ENCODE results near the gene F11R.
A peak's percentile ranks its signal among the peaks of the same experiment; 100 is the strongest.
"Not testable (repeated sequence)": the region's sequence is repeated elsewhere in the genome, so short reads cannot be mapped to it uniquely, and the experiment has no call there.

F11R gene

DNA sequence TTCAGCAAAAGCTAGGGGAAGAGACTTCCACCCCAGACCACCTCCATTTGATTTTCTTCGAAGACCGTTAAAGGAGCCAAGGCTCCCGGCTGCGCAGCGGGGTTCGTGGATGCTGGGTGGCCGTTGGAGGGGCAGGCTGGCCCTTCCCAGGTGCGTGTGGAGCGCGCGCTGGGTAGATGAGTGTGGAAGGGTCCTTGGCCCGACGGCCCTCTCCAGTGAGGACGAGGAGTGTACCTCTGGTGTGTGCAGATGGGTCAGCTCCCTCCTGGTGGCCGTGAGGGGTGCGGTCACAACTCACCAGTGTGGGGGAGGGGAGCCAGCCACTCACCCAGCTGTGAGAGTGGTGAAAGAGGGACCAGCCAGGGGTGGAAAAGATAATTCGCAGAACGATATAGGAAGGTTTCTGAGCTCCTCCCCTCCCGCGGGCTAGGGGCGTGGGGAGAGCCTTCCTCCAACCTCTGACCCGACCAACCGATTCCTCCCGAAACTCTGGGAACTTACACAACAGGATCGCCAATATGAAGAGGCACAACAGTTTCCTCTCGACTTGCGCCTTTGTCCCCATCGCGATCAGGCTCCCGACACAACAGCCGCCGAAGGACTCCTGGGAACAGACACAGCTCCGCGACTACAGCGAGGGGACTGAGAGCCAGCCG lies at the start of gene F11R:
TSS of gene F11R (minus strand) at position 644 of the 656 bp plus-strand sequence. CDS start at position 565, 79 bp downstream.
- no peak for DNase-seq

DNA sequence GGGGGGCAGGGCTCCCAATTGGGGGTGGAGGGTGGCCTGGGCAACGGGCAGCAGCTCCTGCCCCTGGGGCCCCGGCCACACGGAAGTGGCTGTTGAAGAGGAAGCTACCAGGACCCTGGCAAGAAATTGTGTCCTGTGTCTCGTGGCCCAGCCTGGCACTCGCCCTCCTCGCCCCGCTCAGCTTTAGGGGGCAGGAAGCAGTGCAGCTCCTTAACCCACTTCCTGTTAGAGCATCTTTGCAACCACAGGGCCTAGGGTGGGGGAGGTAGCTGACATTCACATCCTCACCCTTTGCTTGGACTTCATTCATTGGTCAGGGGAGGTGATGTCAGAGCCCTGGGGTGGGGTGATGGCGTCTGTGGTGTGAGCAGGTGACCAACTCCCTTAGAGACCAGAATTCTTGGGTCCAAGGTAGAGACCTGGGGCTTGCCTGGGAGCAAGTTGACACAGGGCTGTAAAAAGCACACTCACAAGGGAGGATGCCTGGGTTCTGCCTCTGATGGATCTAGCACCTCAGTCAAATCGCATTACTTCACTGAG lies 48.8 kb upstream of the F11R start, which contains the start of gene ARHGAP30:
TSS of gene ARHGAP30 (minus strand) at position 161 of the 540 bp plus-strand sequence. CDS start 267 bp downstream, outside the sequence.
- DNase-seq, result peak; percentile 79

DNA sequence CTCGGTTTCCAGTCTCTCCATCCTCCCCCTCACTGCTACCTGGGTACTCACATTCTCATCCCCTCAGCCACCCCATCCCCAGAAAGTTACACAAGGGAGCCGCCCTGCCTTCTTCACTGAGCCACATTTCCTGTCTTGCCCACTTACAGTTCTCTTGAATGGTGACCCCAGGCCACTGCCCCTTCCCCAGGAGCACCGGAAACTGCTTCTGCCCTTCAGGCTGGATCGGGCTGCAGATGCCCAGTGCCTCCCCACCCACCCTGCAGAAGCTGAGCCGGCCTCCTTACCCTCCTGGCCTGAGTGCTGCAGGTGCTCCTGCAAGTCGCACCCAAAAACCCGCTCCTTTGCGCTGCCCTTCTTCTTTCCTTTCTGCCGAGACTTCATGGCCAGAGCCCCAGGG lies 48.3 kb upstream of the F11R start:
- no peak for DNase-seq

DNA sequence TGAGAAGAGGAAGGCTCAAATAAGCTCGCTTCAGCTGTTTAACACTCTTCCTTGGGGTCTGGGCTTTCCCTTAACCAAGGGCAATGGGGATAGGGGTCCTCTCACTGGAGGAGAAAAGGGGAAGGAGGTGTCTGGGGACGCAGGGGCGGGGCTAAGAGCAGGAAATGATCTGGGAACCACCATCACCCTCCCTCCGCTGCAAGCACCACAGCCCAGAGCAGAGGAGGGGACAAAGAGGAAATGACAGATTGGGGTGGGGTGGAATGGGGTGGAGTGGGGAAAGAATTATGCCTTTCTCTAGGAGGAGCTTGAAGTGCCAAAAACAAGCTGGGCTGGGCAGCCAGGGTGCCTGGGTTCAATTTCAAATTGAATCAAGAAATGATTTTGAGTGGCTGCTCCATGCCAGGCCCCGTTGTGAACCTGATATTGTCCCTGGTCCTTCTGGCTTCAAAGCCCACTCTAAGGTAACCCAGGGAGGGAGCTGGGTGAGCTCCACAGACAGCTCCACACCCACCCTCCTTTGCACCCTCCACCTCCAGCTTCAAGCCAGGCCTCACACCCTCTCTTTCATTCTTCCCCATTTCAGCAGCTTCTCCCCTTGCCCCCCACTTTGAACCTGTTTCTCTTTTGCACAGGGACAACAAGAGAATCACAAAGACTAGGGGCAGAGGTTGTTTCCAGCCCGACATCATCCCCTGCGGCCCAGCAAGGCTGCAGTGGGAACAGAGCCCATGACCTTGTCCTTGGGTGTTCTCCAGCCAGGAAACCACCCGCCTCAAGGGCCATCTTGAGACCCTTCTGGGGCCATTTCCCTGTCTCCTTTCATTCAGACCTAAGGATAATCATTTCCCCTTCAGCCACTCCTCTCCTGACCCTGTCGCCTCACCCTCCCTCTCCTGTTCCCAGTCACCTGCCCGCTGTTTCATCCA lies 47.6 kb upstream of the F11R start:
- DNase-seq, result peak; percentile 79

DNA sequence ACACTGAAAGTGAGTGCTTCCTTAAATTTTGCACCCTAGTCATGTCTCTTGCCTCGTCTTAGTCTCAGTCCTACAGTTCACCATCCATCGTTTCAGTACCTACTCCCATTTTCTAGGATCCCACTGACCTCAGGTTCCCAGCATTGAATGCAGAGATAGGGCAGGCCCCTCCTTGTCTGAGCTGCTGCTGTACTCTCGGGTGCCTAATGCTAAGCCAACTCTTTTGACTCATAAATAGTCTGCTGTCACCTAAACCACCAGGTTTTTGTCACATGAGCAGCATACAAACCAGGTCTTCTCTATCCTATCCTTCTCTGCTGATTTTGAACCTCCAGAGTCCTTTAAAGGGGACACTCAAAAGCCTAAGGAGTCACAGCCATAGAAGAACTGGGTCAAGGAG lies 45.7 kb upstream of the F11R start:
- DNase-seq, result no peak

DNA sequence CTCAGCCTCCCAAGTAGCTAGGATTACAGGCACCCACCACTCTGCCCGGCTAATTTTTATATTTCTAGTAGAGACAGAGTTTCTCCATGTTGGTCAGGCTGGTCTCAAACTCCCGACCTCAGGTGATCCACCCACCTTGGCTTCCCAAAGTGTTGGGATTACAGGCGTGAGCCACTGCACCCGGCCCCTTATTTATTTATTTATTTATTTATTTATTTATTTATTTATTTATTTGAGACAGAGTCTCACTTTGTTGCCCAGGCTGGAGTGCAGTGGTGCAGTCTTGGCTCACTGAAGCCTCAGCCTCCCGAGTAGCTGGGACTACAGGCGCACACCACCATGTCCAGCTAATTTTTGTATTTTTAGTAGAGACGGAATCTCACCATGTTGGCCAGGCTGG lies 44.7 kb upstream of the F11R start:
- DNase-seq, result not testable (repeated sequence)

DNA sequence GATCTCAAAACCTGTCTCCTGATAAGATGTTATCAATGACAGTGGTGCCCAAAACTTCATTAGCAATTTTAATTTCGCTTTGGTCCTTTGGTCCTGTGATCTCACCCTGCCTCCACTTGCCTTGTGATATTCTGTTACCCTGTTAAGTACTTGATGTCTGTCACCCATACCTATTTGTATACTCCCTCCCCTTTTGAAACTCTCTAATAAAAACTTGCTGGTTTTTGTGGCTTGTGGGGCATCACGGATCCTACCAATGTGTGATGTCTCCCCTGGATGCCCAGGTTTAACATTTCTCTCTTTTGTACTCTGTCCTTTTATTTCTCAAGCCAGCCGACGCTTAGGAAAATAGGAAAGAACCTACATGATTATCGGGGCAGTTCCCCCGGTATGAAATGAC lies 43.0 kb upstream of the F11R start:
- DNase-seq, result not testable (repeated sequence)

DNA sequence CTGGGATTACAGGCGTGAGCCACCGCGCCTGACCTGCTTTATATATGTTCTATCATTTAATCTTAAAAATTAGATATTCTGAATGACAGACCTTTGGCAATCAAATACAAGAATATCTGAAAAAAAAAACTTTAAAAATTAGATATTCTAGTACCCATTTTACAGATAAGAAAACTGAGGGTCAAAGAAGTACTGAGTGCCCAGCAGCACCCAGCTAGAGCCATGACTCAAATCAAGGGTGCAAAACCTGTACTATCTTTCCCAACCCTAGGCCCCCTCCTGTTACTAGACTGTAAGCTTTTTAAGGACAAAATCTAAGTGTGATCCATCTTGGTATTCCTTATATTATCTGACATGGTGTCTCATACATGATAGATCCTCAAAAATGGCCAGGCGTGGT lies 40.5 kb upstream of the F11R start:
- DNase-seq, result no peak

DNA sequence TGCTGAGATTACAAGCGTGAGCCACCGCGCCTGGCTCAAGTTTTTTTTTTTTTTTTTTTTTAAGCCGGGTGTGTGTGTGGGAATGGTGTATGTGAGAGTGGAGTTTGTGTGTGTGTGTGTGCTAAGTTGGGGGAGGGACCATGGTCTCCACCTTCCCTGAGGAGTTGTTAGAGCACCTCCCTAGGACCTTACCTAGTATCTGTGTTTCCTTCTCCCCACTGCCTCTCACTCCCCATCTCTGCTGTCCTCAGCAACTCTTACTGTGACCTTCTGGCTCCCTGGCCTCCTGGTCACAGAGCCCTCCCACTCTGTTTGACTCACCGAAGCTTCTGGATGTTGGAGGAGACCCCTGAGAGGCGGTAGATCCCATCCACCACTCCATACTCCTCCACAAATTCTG lies 38.3 kb upstream of the F11R start:
- DNase-seq, result no peak

DNA sequence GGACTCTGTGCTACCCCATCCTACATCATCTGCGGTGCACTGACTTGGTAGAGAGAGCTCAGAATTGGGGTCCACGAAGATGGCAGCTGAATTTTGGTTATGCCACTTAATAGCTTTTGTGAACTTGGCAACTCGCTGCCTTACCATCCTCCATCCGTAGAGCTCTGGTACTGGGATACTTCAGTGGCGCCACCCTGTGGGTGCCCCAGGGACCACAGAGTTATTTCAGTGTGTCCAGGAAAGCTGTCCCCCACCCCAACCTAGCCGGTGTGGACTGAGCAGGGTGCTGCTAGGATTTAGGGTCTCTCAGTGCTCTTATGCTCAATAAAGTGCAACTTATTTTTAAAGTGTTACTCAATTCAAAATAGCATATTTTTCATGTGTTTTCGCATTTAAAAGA lies 33.9 kb upstream of the F11R start:
- DNase-seq, result no peak

DNA sequence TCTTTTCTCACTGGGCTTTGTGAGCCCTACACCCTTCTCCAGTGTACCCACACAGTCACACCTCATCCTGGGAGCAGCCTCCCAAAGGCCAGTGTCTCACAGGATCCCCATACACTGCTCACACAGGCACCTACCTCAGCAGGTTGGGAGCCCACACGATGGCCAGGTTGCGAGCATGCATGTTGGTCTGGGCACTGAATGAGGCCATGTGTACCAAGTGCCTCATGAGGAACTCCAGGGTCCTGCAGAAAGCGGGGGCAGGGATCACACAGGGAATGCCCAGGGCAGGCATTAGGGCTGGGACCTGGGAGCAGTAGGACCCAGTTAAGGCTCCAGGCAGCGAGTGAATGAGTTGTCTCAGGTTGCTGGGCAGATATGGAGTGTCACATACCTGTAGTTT lies 33.3 kb upstream of the F11R start:
- DNase-seq, result no peak

DNA sequence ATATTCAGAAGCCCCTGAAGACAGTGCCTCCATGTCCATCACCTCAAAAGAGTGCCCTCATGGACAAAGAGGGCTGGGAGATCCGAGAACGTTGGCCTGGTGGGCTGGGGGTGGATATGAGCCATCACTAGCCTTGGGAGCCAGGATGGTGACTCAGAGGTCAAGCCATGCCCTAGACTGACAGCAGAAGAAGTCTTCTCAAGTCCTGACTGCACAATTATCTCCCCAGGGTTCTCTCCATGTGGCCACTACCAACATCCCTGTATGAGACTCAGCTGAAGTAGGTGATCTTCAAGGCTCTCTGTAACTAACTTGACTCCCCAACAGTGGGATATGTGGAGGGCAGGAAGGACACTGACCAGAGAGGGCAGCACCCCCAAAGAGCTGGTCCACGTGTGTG lies 31.9 kb upstream of the F11R start:
- DNase-seq, result no peak

DNA sequence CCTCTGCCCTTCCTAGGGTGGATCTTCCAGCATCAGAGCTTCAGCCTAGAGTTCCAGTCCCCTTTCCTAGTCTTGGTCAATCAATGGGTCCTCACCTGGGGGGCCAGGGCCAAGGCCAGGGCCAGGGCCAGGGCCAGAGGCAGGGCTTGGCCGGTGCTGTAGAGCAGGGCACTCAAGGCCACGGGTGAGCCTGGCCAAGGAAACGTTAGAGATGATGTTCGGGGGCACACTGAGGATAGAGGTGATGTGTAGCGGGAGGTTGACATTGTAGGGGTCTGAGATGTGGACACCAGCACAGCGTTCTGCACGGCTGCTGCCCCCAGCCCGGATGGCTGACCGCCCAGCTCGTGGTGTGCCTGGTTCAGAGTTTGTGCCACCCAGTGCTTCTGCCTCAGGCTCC lies 30.3 kb upstream of the F11R start:
- DNase-seq, result no peak

DNA sequence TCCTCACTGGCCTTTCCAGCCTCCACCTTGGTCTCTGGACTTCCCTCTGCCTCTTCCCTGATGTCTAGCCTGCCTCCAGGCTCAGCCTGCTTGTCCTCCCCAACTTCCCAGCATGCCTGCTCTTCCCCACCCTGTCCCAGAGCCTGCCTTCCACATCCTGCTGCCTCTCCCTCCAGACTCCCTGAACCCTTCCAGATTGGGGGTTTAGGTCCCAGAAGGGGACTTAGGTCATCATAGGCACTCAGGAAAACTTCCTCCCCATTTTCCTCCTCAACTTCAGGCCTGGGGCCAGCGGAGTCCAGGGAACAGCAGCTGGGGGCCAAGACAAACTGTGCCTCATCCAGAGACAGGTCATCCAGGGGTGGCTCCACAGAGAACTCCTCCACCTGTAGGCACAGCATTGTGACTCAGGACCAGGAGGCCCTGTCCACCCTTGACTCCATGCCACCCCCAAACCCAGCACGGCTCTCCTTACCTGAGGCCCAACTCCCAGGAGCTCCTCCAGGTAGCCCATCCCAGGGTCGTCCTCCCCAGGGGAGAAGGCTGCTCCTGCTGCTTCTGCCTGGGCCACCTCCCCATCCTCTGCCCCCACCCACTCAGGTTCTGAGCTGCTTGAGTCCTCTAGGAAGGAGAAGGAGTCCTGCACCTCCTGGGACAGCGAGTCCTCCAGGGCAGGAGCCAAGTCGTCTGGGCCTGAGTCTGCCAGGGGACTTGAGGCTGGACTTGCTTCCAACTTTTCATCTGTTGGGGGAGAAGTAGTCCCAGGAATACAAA lies 28.2 kb upstream of the F11R start:
- DNase-seq, result no peak

DNA sequence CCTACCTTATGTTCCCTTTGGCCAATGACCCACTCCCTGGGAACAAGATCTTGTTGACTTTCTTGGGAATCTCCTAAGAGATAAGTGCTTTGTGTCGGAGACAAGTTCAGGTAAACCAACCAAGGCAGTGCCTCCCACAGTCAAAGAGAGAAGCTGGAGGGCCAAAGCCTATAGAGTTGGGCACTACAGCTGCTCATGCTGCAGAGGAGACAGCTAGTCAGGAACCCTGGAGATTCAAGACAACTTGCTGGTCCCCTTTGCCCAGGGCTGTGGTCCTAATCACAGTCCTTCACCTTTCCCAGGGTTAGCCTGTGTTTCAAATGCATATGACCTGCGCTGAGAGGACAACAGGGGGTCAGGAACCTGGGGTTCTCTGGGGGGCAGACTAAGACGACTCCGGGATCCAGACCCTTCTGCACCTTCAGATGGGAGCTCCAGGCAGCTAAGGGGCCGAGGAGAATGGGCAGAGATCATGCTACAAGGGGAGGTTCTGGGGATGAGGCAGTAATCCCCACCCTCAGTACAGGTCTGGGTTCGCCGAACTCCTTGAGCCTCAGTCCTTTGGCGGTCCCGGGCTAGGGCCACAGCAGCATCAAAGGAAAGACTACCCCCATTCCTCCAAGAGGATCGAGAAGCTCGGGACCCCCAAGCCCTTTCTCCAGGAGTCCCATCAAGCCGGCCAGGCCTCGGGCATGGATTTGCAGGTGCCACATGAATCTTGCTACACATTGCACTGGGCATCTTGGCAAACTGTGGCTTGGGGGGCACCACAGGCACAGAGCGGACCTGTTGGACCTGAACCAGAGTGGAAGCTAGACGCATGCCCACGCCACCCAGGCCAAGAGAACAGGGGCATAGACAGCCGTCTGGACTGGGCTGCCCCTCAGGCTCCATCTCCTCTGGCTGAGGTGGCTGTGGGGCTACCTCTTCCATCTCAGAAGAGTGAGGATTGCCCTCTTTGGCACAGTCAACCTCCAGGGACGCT lies 26.8 kb upstream of the F11R start:
- DNase-seq, result no peak

DNA sequence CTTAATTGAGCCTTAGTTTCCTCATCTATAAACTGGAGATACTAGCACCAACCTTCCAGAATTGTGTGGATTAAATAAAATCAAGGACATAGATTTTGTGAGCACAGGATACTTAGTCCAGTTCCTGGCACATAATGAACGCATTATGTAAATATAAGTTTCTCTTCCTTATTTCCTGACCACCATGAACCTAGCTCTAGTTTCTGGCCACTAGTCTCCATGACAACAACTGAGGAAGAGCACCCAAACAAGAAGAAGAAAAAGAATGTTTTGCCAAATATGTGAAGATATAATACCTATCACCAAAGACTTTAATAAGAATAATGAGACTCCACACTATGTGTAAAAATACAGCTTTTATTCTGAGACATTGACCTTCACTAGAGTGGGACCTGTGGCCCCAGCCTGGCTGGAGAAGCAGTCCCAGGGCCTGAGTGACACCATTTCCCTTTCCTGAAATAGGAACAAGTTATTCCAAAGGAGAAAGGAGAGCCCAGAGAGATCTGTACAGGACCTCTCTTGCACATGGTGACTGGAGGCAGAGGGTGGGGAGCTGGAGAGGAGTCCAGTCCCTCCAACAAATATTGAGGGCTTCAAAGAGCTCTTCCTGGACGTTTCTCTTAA lies 25.8 kb upstream of the F11R start:
- no peak for DNase-seq

DNA sequence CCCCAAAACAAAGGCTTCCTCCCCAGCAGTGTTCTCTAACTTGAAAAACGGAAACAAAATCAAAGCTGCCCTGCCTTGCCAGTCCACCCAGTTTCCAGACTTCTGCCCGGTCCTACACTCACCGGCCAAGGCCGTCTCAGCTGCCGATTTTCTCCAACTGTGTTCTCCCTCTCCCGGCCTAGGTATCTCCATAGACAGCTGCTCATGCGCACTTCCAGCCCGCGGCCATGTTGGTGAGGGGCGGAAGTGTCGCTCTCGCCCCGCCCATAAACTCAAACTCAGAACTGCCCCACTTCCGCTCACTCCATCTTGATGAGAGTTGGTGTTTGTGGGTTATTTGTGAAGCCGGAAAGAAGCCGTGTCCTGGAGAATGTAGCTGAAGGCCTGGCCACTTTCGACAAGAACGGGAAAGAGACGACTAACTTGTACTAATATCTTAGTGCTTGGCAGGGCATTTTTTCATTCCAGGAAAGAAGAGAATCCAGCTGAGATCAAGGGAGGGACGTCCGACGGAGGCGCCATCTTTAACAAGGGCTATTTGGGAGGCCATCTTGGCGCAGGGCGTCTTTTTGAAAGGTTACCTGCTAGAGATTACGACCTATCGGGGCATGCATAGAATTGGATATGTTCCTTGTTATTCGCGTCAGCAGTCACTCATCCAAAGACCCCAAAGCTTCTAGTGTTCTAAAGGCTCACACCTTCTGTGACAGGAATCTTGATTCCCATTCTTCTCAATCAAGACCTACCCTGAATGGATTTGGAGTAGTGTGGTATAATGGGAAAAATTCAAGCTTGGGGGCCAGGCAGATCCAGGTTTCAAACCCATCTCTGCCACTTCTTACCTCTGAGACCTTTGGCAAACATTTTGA lies 25.0 kb upstream of the F11R start, which contains the start of gene USF1:
TSS of gene USF1 (minus strand) at position 242 of the 869 bp plus-strand sequence. CDS start 2,702 bp downstream, outside the sequence.
- peak; percentile 90 for DNase-seq

DNA sequence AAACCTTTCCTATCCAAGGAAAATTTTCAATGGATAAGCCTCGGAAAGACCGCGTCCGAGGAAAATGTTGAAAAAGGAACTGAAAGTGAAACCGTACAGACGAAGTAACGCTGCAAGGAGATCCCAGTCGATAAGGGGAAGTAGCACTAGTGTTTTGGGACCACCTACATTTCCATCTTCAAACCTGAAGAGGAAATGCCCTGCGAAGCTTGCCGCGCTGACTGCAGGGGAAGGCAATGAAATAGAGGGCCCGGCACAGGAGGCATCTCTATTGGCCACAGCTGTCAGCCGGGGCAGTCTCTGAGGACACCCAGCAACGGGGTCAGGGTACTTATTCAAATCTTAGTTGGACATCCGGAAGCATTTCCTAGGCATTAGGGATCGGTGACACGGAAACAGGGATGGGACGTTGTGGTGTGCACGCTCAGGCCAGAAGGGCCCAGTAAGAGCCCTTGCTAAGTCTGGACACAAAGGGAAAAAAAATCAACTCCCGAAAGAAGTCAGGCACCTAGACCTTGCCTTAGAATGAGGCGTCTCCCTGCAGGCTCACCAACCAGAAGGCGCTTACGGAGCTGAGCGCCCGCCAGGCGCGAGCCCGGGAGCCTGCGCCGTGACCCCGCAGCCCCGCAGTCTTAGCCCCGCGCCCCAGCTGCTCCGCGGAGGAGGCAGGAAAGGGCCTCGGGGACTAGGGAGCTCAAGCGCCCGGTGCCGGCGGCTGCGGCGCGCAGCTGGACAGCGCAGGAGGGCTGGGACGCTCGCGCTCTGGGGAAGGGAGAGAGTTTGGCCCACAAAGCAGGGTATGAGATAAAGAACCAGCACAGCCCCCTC lies 24.2 kb upstream of the F11R start:
- DNase-seq, result peak; percentile 56

DNA sequence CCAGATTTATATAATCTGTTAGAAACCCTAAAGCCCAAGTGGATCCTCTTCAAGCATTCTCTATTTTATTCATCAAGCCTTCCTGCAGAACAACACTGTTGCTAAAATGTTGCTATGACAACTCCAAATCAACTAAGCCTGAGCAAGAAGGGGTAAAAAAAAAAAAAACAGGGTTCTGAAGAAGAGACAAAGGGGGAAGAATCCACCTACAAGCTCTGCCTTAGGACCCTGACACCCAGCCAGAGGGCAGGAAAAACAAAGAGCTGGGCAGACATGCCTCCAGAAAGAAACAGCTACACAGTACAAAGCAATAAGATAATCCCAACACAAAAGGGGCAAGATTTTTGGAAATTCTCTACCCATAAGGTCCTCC lies 23.6 kb upstream of the F11R start:
- no peak for DNase-seq
